Endometrial microvascular endothelial cells (primary cell): ENCODE measurements around the gene FZD4. TPM values are rescaled to one million over a fixed set of nuclear protein-coding genes. Genes with fewer than 3 reads are reported as not detected.
"Not testable (repeated sequence)": the region's sequence is repeated elsewhere in the genome, so short reads cannot be mapped to it uniquely, and the experiment has no call there.

Source experiments
- in situ Hi-C: cut with HindIII; loops from 2 replicates; pipeline ENCODE4 v1.10.0; 2017; ENCODE audit warnings: low sequenced_read_pairs, low pct_unique_long_range_greater_than_20kb; ENCODE audit errors: inconsistent ontology term
- total RNA-seq: library from RNA; depleted of rRNA; stranded (reverse); fragments of >200 nt; gene quantifications from one replicate; pipeline ENCODE4 v1.2.3, GENCODE V29; 2015; ENCODE audit errors: inconsistent ontology term

The FZD4 gene
- total RNA-seq, 1 donor from 2014 or later: 127 TPM

GRCh38 chr11:86922225-86922624, 33.0 kb downstream of the FZD4 start:
- in situ Hi-C loops: no loop called here

- in situ Hi-C loops: no loop called here
Observed at GRCh38 chr11:86919557-86920210, 35.5 kb downstream of the FZD4 start.

GRCh38 chr11:86918973-86919372, 36.2 kb downstream of the FZD4 start:
- in situ Hi-C loops: no loop called here

- in situ Hi-C loops: no loop called here
Observed at GRCh38 chr11:86918496-86918895, 36.7 kb downstream of the FZD4 start.

- in situ Hi-C loops: no loop called here
Observed at GRCh38 chr11:86917589-86917988, 37.6 kb downstream of the FZD4 start.

GRCh38 chr11:86916330-86916729, 38.9 kb downstream of the FZD4 start:
- in situ Hi-C loops: no loop called here

- in situ Hi-C loops: not testable (repeated sequence)
Observed at GRCh38 chr11:86915850-86916249, 39.3 kb downstream of the FZD4 start.

- in situ Hi-C loops: no loop called here
Observed at GRCh38 chr11:86914865-86915519, 40.2 kb downstream of the FZD4 start.

GRCh38 chr11:86912238-86912637, 43.0 kb downstream of the FZD4 start:
- in situ Hi-C loops: no loop called here

- in situ Hi-C loops: no loop called here
Observed at GRCh38 chr11:86910592-86910991, 44.6 kb downstream of the FZD4 start.

GRCh38 chr11:86906198-86906597, 49.0 kb downstream of the FZD4 start:
- in situ Hi-C loops: no loop called here

GRCh38 chr11:86905252-86905651, 49.9 kb downstream of the FZD4 start:
- in situ Hi-C loops: no loop called here

GRCh38 chr11:86904001-86904400, 51.2 kb downstream of the FZD4 start:
- in situ Hi-C loops: no loop called here

GRCh38 chr11:86902345-86902744, 52.9 kb downstream of the FZD4 start:
- in situ Hi-C loops: no loop called here

GRCh38 chr11:86901599-86901998, 53.6 kb downstream of the FZD4 start:
- in situ Hi-C loops: no loop called here

GRCh38 chr11:86900162-86900561, 55.0 kb downstream of the FZD4 start:
- in situ Hi-C loops: no loop called here

- in situ Hi-C loops: no loop called here
Observed at GRCh38 chr11:86898689-86899088, 56.5 kb downstream of the FZD4 start.

- in situ Hi-C loops: no loop called here
Observed at GRCh38 chr11:86896441-86896841, 58.8 kb downstream of the FZD4 start.
